ENCODE results near the gene IRF2BPL. TPM values are rescaled to one million over a fixed set of nuclear protein-coding genes. Genes with fewer than 3 reads are reported as not detected.
A peak's percentile ranks its signal among the peaks of the same experiment; 100 is the strongest.

Gene IRF2BPL
- total and polyA plus RNA-seq, 7 donors = 3.8 to 26.3 (median 9.7) TPM

GRCh38 chr14:77002889-77003288, 25.6 kb downstream of the IRF2BPL start:
- ATAC-seq = no peak

GRCh38 chr14:77002335-77002734, 26.2 kb downstream of the IRF2BPL start:
- Histone ChIP-seq H3K36me3 (ENCODE audit: insufficient read depth in 1 of 2, low read depth in 1 of 2) (no peaks in the 10 kb centered on the region), H3K9me3 (no peaks in the 10 kb centered on the region), H3K27ac (no peak overlapping the region), H3K4me1 (peaks cover 40% of the 10 kb centered on the region), H3K4me3 (no peak overlapping the region), H3K27me3 (ENCODE audit: insufficient read depth in 3 of 3, low read length in 2 of 3) (no peaks in the 10 kb centered on the region)
- ATAC-seq = no peak
- intact Hi-C loops (cut with DNase I) = no loop called here
- WGBS, 3 donors = 84 to 92% (median 84%) methylated on average over 4 of the region's 4 CpGs
- no peak for DNase-seq
- TF ChIP-seq, protein P1, sequence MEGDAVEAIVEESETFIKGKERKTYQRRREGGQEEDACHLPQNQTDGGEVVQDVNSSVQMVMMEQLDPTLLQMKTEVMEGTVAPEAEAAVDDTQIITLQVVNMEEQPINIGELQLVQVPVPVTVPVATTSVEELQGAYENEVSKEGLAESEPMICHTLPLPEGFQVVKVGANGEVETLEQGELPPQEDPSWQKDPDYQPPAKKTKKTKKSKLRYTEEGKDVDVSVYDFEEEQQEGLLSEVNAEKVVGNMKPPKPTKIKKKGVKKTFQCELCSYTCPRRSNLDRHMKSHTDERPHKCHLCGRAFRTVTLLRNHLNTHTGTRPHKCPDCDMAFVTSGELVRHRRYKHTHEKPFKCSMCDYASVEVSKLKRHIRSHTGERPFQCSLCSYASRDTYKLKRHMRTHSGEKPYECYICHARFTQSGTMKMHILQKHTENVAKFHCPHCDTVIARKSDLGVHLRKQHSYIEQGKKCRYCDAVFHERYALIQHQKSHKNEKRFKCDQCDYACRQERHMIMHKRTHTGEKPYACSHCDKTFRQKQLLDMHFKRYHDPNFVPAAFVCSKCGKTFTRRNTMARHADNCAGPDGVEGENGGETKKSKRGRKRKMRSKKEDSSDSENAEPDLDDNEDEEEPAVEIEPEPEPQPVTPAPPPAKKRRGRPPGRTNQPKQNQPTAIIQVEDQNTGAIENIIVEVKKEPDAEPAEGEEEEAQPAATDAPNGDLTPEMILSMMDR (IDR thresholded peaks at IDR 0.05) = no peak

More at GRCh38 chr14:77002889-77003288, 25.6 kb downstream of the IRF2BPL start:
- Histone ChIP-seq H3K36me3 (ENCODE audit: insufficient read depth in 1 of 2, low read depth in 1 of 2) (no peaks in the 10 kb centered on the region), H3K9me3 (no peaks in the 10 kb centered on the region), H3K4me1 (peaks cover 46% of the 10 kb centered on the region), H3K27me3 (ENCODE audit: insufficient read depth in 3 of 3, low read length in 2 of 3) (no peaks in the 10 kb centered on the region), H3K27ac (no peak overlapping the region), H3K4me3 (no peak overlapping the region)
- WGBS, 3 donors = 44 to 61% (median 52%) methylated on average over 6 of the region's 6 CpGs
- no peak for DNase-seq
- TF ChIP-seq, protein P1 (IDR thresholded peaks at IDR 0.05) = no peak
- intact Hi-C loops (cut with DNase I) = no loop called here

DNA sequence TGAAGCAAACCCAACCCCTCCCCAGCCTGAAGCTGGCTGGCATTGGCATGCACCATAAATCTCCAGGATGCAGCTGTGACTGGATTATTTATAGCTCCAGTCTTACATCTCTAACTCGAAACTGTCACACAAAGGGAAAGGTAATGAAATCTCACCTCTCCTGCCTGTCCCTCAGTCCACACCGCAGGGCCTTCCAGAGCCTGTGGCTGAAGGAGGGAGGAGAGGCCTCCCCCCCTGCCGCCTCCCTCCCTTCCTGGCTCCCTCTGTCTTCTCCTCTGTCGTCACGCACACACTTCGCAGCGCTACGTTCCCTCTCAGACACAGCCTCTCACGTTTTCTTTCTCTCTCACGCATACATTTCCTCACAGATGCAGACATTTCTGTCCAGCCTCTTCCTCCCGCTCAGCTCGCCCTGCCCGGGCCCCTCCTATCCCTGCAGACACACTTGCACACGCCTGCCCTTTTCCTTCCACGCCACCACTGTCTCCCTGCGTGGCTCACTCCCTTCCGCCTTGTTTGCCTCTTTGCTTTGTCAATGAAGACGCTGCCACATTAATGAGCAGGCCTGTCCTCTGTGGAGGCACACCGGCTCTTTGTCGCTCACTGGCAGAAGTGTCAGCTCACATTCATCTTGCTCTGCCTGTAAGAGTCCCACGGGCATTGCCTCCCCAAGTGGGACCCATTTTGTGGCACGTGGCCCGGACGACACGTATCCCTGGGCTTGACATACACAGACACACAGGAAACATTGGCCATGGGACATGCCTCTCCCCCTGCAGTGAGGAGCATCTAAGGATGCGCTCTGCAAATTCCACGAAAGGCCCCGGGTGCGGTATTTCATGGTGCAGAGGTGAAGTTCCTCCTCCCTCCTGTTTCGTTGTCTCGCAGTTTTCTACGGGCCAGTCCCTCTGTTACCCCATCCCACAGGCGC, 27.9 kb downstream of the IRF2BPL start:
- WGBS, 3 donors = 26 to 39% (median 31%) methylated on average over 33 of the region's 33 CpGs
- Histone ChIP-seq H3K9me3 (no peaks in the 10 kb centered on the region), H3K4me3 (peak overlapping the region; percentile 52), H3K27ac (peak overlapping the region; percentile 88), H3K27me3 (ENCODE audit: insufficient read depth in 3 of 3, low read length in 2 of 3) (no peaks in the 10 kb centered on the region), H3K4me1 (peaks cover 34% of the 10 kb centered on the region), H3K36me3 (ENCODE audit: insufficient read depth in 1 of 2, low read depth in 1 of 2) (no peaks in the 10 kb centered on the region)
- TF ChIP-seq, protein P1 (IDR thresholded peaks at IDR 0.05) = no peak
- intact Hi-C loops (cut with DNase I) = no loop called here
- ATAC-seq (peak; percentile 91 to 94 (median 93)), DNase-seq (peak; percentile 55 to 80)

- no peak for ATAC-seq
- TF ChIP-seq, protein P1 (IDR thresholded peaks at IDR 0.05) = no peak
- WGBS, 3 donors = 95 to 96% (median 96%) methylated on average over 3 of the region's 3 CpGs
- intact Hi-C loops (cut with DNase I) = loop anchor here in 1 of 2 donors (5.0 kb wide), 1 partner anchor 37 kb away; no protein-coding TSS in a partner anchor
- no peak for DNase-seq
- no peak overlapping the region for H3K4me3 ChIP-seq
- no peak overlapping the region for H3K27ac ChIP-seq
- no peaks in the 10 kb centered on the region for H3K9me3 ChIP-seq
- H3K27me3 ChIP-seq (ENCODE audit: insufficient read depth in 3 of 3, low read length in 2 of 3) = no peaks in the 10 kb centered on the region
- H3K4me1 ChIP-seq = peaks cover 27% of the 10 kb centered on the region
- no peaks in the 10 kb centered on the region for H3K36me3 ChIP-seq (ENCODE audit: insufficient read depth in 1 of 2, low read depth in 1 of 2)
Measured at GRCh38 chr14:76998910-76999309, 29.6 kb downstream of the IRF2BPL start.
